ENCODE results near the gene CEP112. TPM values are rescaled to one million over a fixed set of nuclear protein-coding genes. Genes with fewer than 3 reads are reported as not detected.

CEP112 gene
- total RNA-seq, 1 donor from 2014 or later, result 18.6 TPM

GRCh38 chr17:65990593-65990992 lies 201.3 kb downstream of the CEP112 start:
- no peak for DNase-seq (ENCODE audit: low spot score)

DNA sequence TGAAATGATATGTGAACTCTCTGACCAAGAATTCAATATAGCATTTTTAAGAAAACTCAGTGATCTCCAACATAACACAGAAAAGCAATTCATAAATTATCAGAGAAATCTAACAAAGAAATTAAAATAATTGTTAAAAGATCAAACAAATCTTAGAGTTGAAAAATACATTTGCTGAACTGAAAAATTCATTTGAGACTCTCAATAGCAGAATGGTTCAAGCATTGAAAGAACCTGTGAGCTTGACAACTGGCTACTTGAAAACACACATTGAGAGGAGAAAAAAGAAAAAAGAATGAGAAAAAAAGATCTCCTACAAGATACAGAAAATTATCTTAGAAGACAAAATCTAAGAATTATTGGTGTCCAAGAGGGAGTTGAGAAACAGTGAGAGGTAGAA lies 203.5 kb downstream of the CEP112 start:
- DNase-seq (ENCODE audit: low spot score), result no peak

DNA sequence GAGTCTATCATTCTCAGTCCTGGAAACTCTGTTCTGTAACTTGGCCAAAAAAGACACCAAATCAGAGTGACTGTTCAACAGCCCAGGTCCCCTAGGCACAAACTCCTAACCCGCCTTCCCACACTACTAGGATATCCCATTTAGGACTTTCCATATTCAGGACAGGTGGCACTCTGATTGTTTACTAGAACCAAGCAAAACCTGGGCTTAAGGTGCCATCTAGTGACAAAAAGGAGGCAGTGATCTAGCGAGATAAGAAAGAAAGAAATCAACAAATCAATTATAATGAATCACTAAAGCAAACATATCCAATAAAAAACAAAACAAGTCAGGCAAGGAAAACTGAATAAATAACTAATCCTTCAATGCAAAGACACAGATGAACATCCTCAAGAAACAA lies 203.9 kb downstream of the CEP112 start:
- DNase-seq (ENCODE audit: low spot score), result no peak

DNA sequence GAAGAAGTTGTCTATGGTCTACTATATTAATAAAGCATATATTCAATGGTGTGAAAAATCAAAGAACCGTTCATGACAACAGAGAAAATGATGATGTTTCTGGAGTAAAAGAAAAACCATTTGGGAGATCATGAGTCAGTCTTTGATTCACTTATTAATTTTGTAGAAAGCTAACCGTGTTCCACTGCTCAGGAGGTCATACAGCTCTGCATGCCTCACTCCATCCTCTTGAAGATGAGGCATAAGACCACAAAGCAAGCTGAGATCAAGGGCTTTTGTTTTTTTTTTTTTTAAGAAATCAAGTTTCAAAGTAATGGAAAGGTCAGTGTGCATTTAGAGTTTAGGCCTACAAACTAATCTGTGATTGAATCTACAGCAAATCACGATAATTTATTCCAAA lies 206.4 kb downstream of the CEP112 start:
- no peak for DNase-seq (ENCODE audit: low spot score)

GRCh38 chr17:65984299-65984698 lies 207.6 kb downstream of the CEP112 start:
- no peak for DNase-seq (ENCODE audit: low spot score)

GRCh38 chr17:65978871-65979270 lies 213.1 kb downstream of the CEP112 start:
- no peak for DNase-seq (ENCODE audit: low spot score)

GRCh38 chr17:65977041-65977440 lies 214.9 kb downstream of the CEP112 start:
- DNase-seq (ENCODE audit: low spot score), result no peak

DNA sequence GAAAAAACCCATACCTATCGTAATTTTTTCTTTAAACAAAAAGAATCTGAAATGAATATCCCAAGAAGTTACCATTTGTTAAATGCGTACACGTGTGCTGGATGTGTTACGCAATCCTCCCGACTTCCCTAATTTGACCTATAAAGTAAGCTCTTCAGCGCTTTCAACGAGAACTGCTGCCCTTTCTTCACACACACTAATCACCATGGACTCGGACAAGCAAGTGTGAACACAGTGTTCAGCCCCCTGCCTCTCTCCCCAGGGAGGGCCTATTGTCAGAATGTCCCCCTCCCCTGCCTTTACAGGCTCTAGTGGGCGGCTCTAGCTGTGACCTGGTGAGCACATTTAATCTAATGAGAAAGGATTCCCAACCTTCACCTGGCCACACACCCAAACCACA lies 216.1 kb downstream of the CEP112 start:
- no peak for DNase-seq (ENCODE audit: low spot score)

GRCh38 chr17:65973237-65973636 lies 218.7 kb downstream of the CEP112 start:
- DNase-seq (ENCODE audit: low spot score), result no peak

GRCh38 chr17:65967372-65967771 lies 224.6 kb downstream of the CEP112 start:
- no peak for DNase-seq (ENCODE audit: low spot score)

DNA sequence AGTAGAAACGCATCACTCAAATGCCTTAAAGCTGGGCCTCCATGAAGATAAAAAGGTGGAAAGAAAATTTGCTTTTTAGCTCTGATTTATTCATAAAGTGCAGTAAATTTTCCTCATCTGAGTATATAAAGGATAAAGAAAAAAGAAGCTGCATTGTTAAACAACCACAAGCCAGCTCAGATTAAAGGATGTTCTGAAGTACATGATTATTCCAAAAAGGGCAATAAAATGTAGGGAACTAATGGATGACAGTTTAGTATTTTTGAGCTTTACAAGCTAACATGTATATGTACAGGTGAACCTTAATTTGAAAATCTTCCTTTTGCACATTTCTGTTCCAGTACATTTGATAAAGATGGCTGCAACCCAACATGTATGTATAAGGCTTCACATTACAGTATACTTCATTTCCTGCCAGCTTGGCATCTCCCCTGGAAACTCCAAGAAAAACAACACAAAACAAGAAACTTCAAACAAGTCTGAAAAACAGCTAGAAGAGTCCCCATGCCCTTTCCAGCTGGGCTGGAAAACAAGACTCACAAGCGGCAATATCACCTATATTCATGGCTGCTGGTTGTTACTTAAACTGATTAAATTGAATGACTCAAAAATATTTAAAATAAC lies 225.7 kb downstream of the CEP112 start:
- DNase-seq (ENCODE audit: low spot score), result no peak

DNA sequence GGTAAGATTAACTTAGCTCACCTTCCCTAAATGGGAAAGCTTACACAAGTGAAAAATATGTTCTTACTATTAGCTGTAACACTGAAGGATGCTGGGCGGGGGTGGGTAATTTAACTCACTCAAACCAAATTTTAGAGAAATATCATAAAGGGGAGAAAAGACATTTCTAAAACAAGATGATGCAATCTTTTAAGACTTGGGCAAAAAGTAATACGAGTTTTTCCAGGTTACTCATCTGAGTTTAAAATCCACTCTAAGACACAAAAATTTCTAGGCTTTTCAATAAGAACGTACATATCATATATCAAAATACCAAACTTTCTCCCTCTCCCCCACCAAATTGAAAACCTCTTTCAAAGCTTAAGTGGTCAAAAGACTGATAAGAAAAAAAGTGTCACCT lies 228.8 kb downstream of the CEP112 start:
- DNase-seq (ENCODE audit: low spot score), result no peak

DNA sequence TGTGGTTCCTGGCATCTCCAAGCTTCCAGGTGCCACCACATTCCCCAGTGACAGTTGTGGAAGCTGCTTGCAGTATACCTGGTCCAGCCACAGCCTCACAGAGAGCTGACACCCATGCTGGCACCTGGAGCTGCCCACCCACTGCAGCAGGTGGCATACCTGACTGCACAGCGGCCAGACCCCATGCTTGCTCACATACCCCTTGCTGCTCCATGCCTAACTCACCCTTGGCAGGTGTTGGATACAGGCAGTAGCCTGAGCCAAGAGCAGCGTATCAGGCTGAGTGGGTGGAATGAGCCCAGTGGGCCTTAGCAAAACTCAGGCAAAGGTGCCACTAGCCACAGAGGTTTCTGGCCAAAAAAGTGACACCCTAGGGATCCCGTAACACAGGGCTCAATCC lies 232.3 kb downstream of the CEP112 start:
- no peak for DNase-seq (ENCODE audit: low spot score)

DNA sequence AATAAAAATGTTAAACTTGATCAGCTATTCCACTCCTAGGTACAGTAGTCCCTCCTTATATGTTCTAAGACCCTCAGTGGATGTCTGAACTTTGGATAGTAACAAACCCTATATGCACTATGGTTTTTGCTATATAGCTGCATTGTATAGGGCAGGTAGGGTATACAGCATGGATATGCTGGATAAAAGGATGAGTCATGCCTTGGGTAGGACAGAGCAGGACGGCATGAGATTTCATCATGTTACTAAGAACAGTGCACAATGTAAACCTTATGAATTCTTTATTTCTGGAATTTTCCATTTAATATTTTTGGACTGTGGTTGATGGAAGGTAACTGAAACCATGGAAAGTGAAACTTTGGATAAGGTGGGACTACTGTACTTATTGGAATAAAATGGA lies 235.1 kb downstream of the CEP112 start:
- DNase-seq (ENCODE audit: low spot score), result no peak

DNA sequence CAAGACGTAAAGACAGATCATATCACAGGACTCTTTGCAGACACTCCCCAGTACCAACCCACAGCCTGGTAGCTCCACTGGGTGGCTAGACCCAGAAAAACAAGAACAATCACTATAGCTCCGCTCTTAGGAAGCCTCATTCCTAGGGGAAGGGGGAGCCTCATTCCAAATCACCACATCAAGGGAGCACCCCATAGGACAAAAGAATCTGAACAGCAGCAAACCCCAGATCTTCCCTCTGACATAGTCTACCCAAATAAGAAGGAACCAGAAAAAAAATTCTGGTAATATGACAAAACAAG lies 237.8 kb downstream of the CEP112 start:
- DNase-seq (ENCODE audit: low spot score), result no peak

- DNase-seq (ENCODE audit: low spot score), result no peak
These were observed 238.4 kb downstream of the CEP112 start for GRCh38 chr17:65953316-65954147.

- no peak for DNase-seq (ENCODE audit: low spot score)
These were observed 239.3 kb downstream of the CEP112 start for GRCh38 chr17:65952586-65952985.

DNA sequence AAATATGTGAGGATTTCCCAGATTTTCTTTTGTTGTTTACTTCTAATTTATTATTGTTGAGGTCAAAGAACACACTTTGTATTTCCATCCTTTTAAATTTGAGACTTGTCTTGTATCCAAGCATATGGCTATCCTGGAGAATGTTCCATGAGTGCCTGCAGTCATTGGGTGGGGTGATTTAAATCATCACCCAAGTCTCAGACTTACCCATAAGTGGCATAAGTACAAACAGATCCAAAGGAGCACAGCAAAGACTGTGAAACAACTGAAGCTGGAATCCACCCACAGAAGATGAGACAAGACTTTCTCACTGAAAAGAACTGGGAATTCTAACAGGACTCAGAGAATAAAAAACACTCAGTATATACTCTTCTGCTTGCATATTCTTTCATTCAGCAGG lies 239.9 kb downstream of the CEP112 start:
- no peak for DNase-seq (ENCODE audit: low spot score)

GRCh38 chr17:65947831-65948230 lies 244.1 kb downstream of the CEP112 start:
- DNase-seq (ENCODE audit: low spot score), result no peak

GRCh38 chr17:65942592-65942991 lies 249.3 kb downstream of the CEP112 start:
- no peak for DNase-seq (ENCODE audit: low spot score)

GRCh38 chr17:65941356-65941899 lies 250.5 kb downstream of the CEP112 start:
- DNase-seq (ENCODE audit: low spot score), result no peak

- DNase-seq (ENCODE audit: low spot score), result no peak
These were observed 255.9 kb downstream of the CEP112 start for GRCh38 chr17:65936013-65936412.

GRCh38 chr17:65933290-65933689 lies 258.6 kb downstream of the CEP112 start:
- no peak for DNase-seq (ENCODE audit: low spot score)
